Measurements from ENCODE around the gene CTPS1.

- TF ChIP-seq EZH2phosphoT487 (IDR thresholded peaks at IDR 0.05; ENCODE audit: insufficient read depth, low read depth) (no peak), EZH2 (IDR thresholded peaks at IDR 0.05; ENCODE audit: insufficient read depth, poor library complexity, severe bottlenecking) (no peak)
Measured at GRCh38 chr1:41024953-41025352, 45.5 kb downstream of the CTPS1 start.

Data from GM23248 (cell line).